Measurements from ENCODE around the gene SCFD2.
"Not testable (repeated sequence)": the region's sequence is repeated elsewhere in the genome, so short reads cannot be mapped to it uniquely, and the experiment has no call there.

Gene SCFD2

DNA sequence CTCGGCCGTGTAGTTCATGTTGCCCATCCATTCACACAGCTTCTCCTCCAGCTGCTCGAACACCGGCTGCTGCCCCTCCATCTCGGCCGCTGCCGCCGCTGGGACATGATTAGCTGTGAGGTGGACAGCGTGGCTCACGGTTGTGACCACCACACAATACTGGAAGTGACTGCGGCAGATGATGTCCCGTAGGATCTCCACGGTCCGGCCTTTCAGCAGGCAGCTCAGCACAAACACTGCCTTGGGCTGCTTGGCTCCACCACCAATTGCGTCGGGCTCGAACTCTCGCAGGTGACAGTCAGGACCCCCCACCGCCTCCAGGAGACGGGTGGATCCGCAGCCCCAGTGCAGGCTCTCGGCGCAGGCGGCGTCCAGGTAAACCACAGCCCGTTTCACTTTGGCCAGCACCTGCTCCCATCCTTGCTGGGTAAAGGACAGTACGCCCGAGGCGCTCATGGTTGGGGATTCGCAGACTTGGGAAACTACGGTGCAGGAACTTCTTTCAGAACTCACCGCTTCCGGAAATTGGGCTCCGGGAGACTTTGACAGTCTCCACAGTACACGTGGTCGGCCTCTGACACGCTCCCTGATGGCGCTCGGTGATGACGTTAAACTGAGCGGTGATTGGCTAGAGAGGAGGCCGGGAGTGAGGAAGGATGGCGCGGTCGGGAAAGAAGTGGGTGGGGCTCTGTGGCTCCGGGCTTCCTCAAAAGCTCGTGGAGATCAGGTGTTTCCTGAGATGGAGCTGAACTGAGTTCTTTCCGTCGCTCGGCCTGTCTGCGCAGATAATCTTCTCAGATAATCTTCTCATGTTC is at the start of gene SCFD2:
Gene SCFD2 (minus strand): TSS at position 576 of the 815 bp plus-strand sequence.
- DNase-seq (ENCODE audit: extremely low read depth in 1 of 2, low read depth in 1 of 2): peak; percentile 91 to 94

DNA sequence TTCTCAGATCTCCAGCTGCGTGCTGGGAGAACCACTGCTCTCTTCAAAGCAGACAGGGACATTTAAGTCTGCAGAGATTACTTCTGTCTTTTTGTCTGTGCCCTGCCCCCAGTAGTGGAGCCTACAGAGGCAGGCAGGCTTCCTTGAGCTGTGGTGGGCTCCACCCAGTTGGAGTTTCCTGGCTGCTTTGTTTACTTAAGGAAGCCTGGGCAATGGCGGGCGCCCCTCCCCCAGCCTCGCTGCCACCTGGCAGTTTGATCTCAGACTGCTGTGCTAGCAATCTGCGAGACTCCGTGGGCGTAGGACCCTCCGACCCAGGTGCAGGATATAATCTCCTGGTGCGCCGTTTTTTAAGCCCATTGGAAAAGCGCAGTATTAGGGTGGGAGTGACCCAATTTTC is 43.6 kb upstream of the SCFD2 start:
- DNase-seq (ENCODE audit: extremely low read depth in 1 of 2, low read depth in 1 of 2): not testable (repeated sequence)

DNA sequence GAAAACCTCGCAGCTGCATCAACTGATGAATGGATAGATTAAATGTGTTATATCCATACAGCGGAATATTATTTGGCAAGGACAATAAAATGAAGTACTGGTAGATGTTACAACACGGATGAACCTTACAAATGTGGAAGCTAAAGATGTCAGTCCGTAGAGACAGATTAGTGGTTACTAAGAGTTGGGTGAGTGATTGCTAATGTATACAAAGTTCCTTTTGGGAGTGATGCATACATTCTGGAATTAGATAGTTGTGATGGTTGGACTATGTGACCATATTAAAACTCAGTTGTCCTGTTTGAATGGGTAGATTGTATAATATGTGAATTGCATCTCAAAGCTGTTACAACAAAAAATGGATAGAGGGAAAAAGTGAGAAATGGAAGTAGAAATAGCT is 14.4 kb upstream of the SCFD2 start:
- DNase-seq (ENCODE audit: extremely low read depth in 1 of 2, low read depth in 1 of 2): no peak

DNA sequence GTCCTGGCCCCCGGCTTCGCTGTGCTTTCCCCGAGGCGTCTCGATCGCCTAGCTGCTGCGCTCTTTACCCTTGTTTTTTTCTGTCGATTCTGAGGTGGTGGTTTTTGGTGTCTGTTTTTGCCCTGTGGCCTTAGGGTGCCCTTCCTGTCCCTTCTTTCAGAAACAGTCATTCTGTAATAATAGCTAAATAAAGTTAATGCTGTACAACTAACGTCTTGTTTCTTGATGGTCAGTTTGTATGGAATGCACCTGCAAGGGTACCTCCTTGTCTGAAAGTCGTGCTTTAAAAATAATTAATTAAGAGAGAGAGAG is 12.3 kb upstream of the SCFD2 start:
- DNase-seq (ENCODE audit: extremely low read depth in 1 of 2, low read depth in 1 of 2): no peak

DNA sequence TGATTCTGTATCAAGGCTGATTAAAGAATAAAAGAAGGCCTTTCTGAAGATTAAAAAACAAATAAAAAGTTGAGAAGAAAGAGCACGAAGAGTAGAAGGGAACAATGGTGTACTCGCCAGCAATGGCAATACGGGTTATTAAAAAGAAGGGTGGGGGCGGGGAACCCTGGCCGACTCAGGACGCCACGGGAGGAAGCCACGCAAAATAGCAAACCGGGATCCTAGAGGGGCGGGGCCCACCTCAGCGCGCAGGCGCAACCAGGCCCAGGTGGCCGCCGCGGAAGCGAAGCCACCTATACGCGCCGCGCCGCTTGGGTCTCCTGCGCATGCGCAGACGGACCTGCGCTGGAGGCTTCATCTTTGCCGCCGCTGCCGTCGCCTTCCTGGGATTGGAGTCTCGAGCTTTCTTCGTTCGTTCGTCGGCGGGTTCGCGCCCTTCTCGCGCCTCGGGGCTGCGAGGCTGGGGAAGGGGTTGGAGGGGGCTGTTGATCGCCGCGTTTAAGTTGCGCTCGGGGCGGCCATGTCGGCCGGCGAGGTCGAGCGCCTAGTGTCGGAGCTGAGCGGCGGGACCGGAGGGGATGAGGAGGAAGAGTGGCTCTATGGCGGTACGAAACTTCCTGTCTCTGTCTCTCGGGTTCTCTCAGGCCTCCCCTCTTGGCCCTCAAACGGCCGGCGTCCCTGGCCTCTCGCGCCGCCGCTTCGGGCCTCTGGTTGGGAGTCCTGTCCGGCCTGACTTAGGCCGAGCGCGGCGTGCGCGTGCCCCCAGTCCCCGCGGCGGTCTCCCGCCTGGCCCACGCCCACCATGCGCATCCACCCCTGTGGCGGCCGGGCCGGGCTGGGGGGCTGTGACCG is 11.7 kb upstream of the SCFD2 start, which contains the start of gene FIP1L1:
Gene FIP1L1 (plus strand): TSS at position 323 of the 852 bp plus-strand sequence. CDS start 198 bp downstream, at position 521.
- peak; percentile 83 to 95 for DNase-seq (ENCODE audit: extremely low read depth in 1 of 2, low read depth in 1 of 2)

DNA sequence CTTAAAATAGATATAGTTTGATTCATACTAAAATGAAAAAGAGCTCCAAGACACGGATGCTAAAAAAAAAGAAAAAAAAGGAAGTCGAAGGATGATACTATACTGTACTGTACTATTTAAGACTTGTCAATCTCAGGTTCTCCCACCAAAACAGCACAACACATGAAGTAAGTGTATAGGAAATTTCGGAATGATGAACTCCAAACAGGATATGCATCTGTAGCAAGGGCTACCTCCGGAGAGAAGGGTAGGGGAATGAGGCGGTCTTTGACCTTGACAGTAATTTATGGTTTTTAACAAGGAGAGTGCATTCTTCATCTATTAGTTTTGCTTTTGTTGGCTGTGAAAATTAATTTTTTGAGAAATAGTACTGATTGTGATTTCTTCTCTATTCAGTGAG is 11.0 kb upstream of the SCFD2 start:
- no peak for DNase-seq (ENCODE audit: extremely low read depth in 1 of 2, low read depth in 1 of 2)

DNA sequence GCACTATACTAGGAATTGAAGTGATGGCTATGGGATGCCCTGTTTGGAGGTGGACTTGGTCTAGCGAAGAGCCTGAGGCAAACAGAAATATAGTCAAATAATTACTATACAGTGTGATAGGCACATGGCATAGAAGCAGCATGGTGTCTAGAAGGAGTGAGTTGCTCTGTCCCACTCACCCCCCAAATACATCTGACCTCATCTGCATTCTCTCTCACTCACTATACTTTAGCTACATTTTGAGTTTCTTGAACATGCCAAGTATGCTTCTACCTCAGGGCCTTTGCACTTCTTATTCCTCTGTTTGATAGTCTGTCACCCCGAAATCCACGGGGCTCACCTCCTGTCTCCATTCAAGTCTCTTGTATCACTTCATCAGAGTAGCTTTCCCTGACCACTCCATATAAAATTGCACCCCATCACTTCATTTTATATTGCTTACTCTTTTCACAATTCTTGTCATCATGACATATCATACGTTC is 9.0 kb upstream of the SCFD2 start:
- DNase-seq (ENCODE audit: extremely low read depth in 1 of 2, low read depth in 1 of 2): no peak

DNA sequence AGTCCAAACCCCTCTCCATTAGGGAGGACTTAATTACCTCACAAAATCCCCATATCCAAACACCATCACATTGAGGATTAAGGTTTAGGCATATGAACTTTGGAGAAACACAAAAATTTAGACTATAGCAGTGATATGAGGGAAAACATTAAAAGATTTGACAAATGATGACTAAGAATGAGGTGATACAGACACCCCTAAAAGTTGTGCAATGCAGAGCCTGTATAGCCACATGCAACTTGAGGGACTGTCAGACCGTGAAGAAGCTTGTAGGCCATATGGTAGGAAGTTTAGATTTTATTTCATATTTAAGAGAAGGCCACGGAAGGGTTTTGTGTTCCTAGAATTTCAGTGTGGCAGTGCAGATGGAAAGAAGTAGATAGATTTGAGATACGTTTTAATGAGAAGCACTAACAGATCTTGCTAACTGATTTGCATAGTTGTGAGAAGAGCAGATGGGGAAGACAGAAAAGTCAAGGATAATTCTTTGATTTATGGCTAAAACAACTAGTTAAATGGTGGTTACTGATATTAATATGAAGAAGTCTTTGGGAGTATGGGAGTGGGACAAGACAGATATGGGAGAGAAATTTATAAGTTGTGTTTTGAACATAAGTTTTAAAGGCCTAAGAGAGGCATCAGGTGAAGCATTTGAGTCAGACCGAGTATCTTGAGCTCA is 6.1 kb upstream of the SCFD2 start:
- no peak for DNase-seq (ENCODE audit: extremely low read depth in 1 of 2, low read depth in 1 of 2)

DNA sequence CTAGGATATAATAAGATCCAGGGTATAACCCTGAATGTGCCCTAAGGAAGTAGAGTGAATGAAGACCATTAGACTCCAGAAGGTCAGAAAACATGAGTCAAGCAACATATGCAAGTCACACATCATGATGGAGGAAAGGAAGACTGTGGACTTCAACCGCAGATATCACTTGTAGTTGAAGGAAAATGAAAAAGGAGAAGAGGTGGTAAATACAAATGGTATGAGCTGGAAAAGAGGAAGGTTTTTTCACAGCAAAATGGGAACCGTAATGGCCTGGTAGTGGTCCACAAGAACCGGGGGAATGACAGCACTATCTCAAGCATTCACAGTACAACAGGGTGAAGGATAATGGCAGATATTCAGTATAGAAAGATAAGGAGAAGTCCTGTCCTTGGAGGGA is 5.2 kb upstream of the SCFD2 start:
- no peak for DNase-seq (ENCODE audit: extremely low read depth in 1 of 2, low read depth in 1 of 2)

DNA sequence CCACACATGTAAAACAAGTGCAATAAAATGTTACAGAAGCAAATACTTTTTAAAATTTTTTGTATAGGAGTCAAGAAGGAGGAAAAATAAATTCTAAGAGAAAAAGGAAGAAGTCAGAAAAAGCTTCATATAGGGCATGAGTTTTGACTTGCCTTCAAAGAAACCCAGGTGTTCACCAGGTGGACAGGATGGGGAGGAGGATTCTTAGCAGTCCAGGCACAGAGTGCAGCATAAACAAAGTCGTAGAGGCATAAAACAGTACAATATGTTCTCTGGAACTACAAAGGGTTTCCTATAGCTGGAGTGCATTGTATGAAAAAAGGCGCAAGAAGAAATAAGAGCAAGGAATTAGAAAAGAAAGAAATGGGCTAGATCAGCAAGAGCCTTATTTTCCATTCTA is 1.9 kb upstream of the SCFD2 start:
- DNase-seq (ENCODE audit: extremely low read depth in 1 of 2, low read depth in 1 of 2): no peak

DNA sequence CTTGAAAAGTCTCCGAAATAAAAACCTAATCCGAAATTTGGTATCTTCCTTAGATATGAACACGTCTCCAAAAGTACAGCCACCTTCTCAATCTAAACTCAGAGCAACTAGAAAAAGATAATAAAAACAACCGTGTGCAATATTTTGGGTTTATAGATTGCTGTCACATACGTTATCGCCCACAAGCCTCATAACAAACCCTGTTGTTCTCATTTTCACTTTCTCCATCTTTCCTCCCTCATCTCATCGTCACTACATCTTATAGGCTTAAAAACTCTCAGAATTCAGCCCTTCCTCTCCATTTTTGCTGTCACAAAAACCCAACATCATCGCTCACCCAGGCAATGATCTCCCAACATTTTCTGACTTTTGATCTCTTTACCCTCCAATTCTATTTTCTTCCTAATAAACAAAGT is 448 bp upstream of the SCFD2 start:
- no peak for DNase-seq (ENCODE audit: extremely low read depth in 1 of 2, low read depth in 1 of 2)

DNA sequence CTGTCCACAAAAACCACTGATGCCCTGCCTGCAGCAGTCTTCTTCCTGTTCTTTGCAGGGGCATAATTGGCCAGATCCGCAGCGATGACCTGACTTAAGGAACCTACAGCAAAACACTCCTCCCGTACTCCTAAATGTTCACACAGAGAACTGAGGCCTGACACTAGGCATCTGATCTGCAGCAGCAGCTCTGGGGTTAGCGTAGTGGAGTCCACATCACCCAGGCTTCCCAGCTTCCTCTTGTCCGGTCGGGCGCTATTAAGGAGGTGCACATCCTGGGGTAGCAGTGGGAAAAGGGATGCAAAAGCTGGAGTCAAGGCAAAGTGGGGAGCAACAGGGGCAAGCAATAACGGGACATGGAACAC is 758 bp downstream of the SCFD2 start:
- no peak for DNase-seq (ENCODE audit: extremely low read depth in 1 of 2, low read depth in 1 of 2)

DNA sequence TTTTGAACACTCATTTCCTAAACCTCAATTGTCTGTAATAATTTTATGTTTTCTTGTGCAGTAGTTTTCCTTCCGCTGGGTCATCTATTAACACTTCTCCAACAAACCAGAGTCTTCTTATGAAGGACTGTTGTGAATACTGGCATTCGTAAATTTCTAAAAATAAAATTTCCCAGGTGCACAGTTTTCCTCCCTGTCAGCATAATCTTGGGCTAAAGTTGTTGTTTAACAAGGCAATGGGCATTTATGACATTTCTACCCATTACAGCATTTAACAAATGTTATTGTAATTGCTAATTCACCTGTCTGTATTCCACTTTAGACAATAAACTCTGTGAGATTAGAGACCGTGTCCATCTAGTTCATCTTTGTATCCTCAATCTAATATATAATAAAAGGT is 1.2 kb downstream of the SCFD2 start:
- DNase-seq (ENCODE audit: extremely low read depth in 1 of 2, low read depth in 1 of 2): no peak

DNA sequence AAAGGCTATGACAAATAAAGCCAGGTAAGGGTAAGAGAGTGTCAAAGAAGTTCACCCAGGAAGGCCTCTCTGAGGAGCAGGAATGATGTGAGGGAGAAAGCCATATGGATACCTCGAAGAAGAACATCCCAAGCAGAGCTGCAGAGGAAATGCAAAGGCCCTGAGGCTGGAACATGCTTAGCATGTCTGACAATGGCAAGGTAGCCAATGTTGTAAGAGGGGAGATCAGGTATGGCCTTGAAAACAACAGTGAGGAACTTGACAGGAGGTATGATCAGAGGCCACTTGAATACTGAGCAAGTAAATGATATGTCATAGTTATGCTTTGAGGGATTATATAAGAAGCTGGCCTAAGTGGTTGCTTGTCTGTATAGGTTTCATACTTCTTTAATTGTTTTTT is 3.8 kb downstream of the SCFD2 start:
- DNase-seq (ENCODE audit: extremely low read depth in 1 of 2, low read depth in 1 of 2): no peak

DNA sequence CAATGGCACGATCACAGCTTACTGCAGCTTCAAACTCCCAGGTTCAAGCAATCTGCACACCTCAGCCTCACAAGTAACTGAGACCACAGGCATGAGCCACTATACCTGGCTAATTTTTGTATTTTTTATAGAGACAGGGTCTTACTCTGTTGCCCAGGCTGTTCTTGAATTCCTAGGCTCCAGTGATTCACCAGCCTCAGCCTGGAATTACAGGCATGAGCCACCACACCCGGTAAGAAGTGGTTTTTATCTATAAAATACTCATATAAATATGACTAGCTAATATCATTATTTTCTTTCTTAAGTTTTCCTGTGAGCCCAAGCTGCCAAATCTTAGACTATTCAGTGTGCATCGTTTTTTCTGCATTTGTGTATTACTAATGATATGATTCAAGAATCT is 4.4 kb downstream of the SCFD2 start:
- no peak for DNase-seq (ENCODE audit: extremely low read depth in 1 of 2, low read depth in 1 of 2)

DNA sequence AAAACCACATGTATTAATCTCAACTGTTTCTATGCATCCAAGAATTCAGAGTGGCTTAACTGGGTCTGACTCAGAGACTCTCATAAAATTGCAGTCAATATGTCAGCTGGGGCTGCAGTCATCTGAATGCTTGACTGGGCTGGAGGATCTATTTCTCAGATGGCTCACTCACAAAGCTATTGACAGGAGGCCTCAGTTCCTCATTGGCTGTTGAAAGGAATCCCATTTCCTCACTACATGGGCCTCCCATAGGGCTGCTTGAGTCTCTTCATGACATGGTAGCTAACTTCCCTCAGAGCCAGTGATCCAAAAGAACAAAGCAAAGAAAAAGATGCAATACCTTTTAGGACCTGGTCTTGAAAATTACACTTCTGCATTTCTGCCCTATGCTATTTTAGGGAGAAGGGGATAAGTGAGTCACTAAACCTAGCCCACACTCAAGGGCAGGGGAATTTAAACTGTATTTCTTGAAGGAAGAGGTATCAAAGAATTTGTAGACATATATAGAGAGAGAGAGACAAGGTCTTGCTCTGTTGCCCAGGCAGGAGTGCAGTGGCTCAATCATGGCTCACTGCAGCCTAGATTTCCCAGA is 9.8 kb downstream of the SCFD2 start:
- DNase-seq (ENCODE audit: extremely low read depth in 1 of 2, low read depth in 1 of 2): no peak

DNA sequence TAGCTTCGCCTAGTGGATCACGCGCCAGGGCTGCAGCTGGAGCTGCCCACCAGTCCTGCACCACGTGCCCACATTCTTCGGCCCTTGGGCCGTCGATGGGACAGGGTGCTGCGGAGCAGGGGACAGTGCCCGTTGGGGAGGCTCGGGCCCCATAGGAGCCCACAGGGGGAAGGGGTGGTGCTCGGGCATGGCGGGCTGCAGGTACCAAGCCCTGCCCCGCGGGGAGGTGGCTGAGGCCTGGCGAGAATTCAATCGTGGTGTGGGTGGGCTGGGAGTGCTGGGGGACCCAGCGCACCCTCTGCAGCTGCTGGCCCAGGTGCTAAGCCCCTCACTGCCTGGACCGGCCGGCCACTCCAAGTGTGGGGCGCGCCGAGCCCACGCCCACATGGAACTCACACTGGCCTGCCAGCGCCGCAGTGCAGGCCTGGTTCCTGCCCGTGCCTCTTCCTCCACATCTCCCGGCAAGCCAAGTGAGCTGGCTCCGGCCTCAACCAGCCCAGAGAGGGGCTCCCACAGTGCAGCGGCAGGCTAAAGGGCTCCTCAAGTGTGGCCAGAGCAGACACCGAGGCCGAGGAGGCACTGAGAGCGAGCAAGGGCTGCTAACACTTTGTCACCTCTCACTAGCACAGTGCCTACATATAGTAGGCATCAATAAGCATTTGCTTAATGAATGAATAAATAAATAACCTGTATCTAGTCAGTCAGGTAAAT is 11.7 kb downstream of the SCFD2 start:
- no peak for DNase-seq (ENCODE audit: extremely low read depth in 1 of 2, low read depth in 1 of 2)

DNA sequence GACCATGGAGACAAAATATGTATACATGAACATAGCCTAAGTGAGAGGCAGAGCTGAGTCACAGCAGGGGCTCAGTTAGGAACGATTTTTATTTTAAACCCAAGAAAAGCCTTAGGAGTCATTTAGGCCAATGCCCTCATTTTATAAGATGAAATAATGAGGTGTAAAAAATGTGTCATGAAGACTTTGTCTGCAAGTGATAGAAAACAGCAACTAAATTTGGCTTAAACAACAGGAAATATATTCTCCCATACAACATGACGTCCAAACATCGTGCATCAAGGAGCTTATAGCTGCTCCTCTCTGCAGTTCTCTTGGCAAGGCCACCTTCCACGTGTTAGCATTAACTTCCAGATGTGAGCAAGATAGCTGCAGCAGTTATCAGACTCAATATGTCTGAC is 16.8 kb downstream of the SCFD2 start:
- DNase-seq (ENCODE audit: extremely low read depth in 1 of 2, low read depth in 1 of 2): no peak

DNA sequence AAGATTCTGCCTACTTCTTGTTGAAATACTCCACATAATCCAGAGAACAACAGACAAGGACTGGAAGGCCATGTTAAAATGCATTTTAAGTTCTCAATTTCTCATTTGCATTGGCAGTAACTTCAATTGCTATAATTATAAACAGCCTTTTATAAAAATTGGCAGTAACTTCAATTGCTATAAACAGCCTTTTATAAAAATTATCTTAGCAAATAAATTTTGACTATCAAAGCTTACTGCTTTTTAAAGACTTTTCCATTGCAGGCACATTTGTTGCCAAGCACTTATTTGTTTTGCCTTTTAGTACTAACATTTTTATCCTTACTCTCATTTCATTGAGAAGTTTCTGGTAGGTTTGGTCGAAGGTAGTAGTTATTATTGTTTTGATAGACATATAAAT is 17.8 kb downstream of the SCFD2 start:
- no peak for DNase-seq (ENCODE audit: extremely low read depth in 1 of 2, low read depth in 1 of 2)

All from activated CD8-positive, alpha-beta memory T cell treated with anti-CD3 and anti-CD28 coated beads for 1 hour (primary cell).